GM21423 (cell line): ENCODE measurements around the gene SDC3.

ENCODE experiments used
- ATAC-seq: cut with Tn5 transposase; IDR thresholded peaks from one replicate; pipeline ENCODE4 v1.9.1; 2021; ENCODE audit warnings: mild to moderate bottlenecking, moderate library complexity; ENCODE audit not compliant: unreplicated experiment

SDC3 gene

GRCh38 chr1:30891227-30891552 lies 17.4 kb downstream of the SDC3 start:
- ATAC-seq: no peak

GRCh38 chr1:30890502-30891226 lies 17.9 kb downstream of the SDC3 start:
- ATAC-seq: no peak

- no peak for ATAC-seq
Observed at GRCh38 chr1:30889511-30889910, 19.0 kb downstream of the SDC3 start.

GRCh38 chr1:30888975-30889374 lies 19.6 kb downstream of the SDC3 start:
- ATAC-seq: no peak

- ATAC-seq: no peak
Observed at GRCh38 chr1:30888391-30888790, 20.2 kb downstream of the SDC3 start.

GRCh38 chr1:30887485-30888315 lies 20.9 kb downstream of the SDC3 start:
- no peak for ATAC-seq

- ATAC-seq: no peak
Observed at GRCh38 chr1:30886710-30887428, 21.7 kb downstream of the SDC3 start.

GRCh38 chr1:30885570-30886522 lies 22.7 kb downstream of the SDC3 start:
- no peak for ATAC-seq

GRCh38 chr1:30884723-30885122 lies 23.8 kb downstream of the SDC3 start:
- ATAC-seq: no peak

GRCh38 chr1:30883389-30884172 lies 25.0 kb downstream of the SDC3 start:
- ATAC-seq: no peak

- ATAC-seq: no peak
Observed at GRCh38 chr1:30882678-30883388, 25.7 kb downstream of the SDC3 start.

- peak; percentile 74 for ATAC-seq
Observed at GRCh38 chr1:30881319-30882181, 27.0 kb downstream of the SDC3 start.

GRCh38 chr1:30880678-30881318 lies 27.8 kb downstream of the SDC3 start:
- peak; percentile 9 for ATAC-seq

- no peak for ATAC-seq
Observed at GRCh38 chr1:30879940-30880677, 28.4 kb downstream of the SDC3 start.

GRCh38 chr1:30879126-30879786 lies 29.3 kb downstream of the SDC3 start:
- ATAC-seq: no peak

GRCh38 chr1:30878559-30878958 lies 30.0 kb downstream of the SDC3 start:
- no peak for ATAC-seq

- ATAC-seq: no peak
Observed at GRCh38 chr1:30878016-30878415, 30.5 kb downstream of the SDC3 start.
